Activated T-helper 2 cell treated with anti-CD3 and anti-CD28 coated beads, Interferon-gamma antibody, Interleukin-2, Interleukin-4, amounts not matched to agents 10 μg/mL and 5 μg/mL and 100 μg/mL, durations not matched to agents 14 hours and 24 hours and 36 hours (primary cell): ENCODE measurements around the gene GGA2. TPM values are rescaled to one million over a fixed set of nuclear protein-coding genes. Genes with fewer than 3 reads are reported as not detected.
"Not testable (repeated sequence)": the region's sequence is repeated elsewhere in the genome, so short reads cannot be mapped to it uniquely, and the experiment has no call there.

Experiments
- DNase-seq: peaks from one replicate; pipeline ENCODE4 v3.0.0; 2021; ENCODE audit warnings: low spot score
- H3K27ac Mint-ChIP-seq: one replicate; pipeline ENCODE4 v1.8.0; 2021; ENCODE audit warnings: mixed read lengths
- H3K27me3 Mint-ChIP-seq: one replicate; pipeline ENCODE4 v1.8.0; 2021; ENCODE audit warnings: low read depth, mixed read lengths
- H3K36me3 Mint-ChIP-seq: one replicate; pipeline ENCODE4 v1.8.0; 2021; ENCODE audit warnings: low read depth, mixed read lengths
- H3K4me1 Mint-ChIP-seq: one replicate; pipeline ENCODE4 v1.8.0; 2021; ENCODE audit warnings: low read depth, mixed read lengths
- H3K4me3 Mint-ChIP-seq: one replicate; pipeline ENCODE4 v1.8.0; 2021; ENCODE audit warnings: low read depth, mild to moderate bottlenecking, moderate library complexity, mixed read lengths
- H3K9me3 Mint-ChIP-seq: one replicate; pipeline ENCODE4 v1.8.0; 2021; ENCODE audit warnings: mixed read lengths
- intact Hi-C: fragments of 100-400 bp; cut with micrococcal nuclease; formaldehyde crosslinking; loops from one replicate; pipeline ENCODE4 v1.15.1; 2023
- total RNA-seq: library from RNA; stranded (reverse); gene quantifications from 2 replicates; pipeline ENCODE4 v1.2.3, GENCODE V29; 2022

The GGA2 gene
- total RNA-seq, 1 donor from 2014 or later, result 110 TPM

- no peaks in the 10 kb centered on the region for H3K4me1 Mint-ChIP-seq
- intact Hi-C loops, result no loop called here
- H3K27me3 Mint-ChIP-seq, result no peaks in the 10 kb centered on the region
- peaks cover 60% of the 10 kb centered on the region for H3K36me3 Mint-ChIP-seq
- H3K4me3 Mint-ChIP-seq, result no peak overlapping the region
- no peak for DNase-seq
- H3K9me3 Mint-ChIP-seq, result no peaks in the 10 kb centered on the region
- H3K27ac Mint-ChIP-seq, result no peak overlapping the region
These were observed 34.0 kb downstream of the GGA2 start for GRCh38 chr16:23476289-23476688.

DNA sequence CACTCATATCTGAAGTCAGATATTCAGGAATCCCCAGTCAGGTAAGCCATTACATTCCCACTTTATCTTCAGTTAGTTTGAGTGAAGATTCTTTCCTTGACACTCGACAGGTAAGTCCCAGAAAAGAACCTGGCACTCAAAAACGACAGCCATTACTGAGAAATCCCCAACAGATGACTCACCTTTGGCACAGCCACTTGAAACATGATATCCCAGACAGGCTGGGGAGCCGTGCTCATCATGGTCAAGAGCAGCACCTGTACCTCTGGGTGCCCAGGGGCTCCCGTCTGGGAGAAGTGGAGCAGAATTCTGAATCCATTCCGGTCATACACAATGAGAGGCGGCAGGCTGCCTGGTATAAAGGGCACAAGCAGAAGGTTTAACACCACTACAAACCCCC is 40.5 kb downstream of the GGA2 start:
- Mint-ChIP-seq H3K4me1 (no peaks in the 10 kb centered on the region), H3K27me3 (no peaks in the 10 kb centered on the region), H3K9me3 (no peaks in the 10 kb centered on the region), H3K4me3 (no peak overlapping the region), H3K27ac (no peak overlapping the region), H3K36me3 (peaks cover 57% of the 10 kb centered on the region)
- intact Hi-C loops, result no loop called here
- DNase-seq, result no peak

DNA sequence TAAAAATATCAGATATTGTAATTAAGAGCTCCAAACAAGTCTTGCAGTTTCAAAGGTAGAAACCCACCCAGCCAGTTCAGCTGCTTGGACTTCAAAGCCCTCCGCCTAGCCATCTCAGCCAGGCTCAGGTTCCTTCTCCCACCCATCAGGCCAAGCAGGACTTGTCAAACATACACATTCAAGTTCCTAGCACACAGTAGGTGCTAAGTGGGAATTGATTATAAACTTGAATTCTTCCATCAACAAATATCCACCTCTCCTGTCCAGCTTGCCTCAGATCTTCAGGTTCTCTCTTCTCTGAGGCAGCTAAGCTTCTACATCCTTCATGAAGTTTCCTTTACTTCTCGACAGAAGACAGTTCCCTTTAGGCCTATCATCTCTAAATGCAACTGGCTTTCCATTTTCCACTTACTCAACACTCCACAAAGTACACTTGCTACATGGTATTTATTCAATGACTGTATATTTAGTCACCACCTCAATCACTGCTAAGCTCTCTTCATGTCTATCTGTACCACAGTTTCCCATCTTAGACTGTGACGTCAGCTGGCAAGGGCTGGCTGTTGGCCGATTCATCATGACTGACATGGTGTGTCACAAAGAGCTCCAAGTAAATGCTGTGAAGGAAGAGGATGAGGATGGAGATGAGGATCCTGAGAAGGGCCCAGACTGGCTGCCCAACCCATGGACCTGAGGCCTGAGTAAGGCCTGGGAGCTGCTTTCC is 44.0 kb downstream of the GGA2 start:
- Mint-ChIP-seq H3K4me3 (no peak overlapping the region), H3K36me3 (peaks cover 51% of the 10 kb centered on the region), H3K4me1 (no peaks in the 10 kb centered on the region), H3K27me3 (no peaks in the 10 kb centered on the region), H3K9me3 (no peaks in the 10 kb centered on the region), H3K27ac (no peak overlapping the region)
- intact Hi-C loops, result no loop called here
- DNase-seq, result no peak

DNA sequence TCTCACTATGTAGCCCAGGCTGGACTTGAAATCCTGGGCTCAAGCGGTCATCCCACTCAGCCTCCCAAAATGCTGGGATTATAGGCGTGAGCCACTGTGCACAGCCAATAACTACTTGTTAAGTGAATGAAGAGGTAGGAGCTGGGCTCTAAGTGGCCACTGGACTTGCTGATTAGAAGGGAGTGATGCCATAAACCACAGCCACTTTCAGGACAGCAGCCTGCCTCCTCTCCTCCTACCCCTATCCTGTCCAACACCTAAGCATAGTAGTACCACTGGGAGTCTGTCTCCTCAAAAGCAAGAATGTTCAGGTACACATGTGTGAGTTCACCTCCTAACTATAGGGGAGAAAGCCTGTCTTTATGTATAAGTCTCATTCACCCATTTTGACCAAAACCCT is 45.1 kb downstream of the GGA2 start:
- Mint-ChIP-seq H3K36me3 (peaks cover 45% of the 10 kb centered on the region), H3K4me1 (no peaks in the 10 kb centered on the region), H3K27me3 (no peaks in the 10 kb centered on the region), H3K9me3 (no peaks in the 10 kb centered on the region), H3K4me3 (no peak overlapping the region), H3K27ac (no peak overlapping the region)
- intact Hi-C loops, result no loop called here
- DNase-seq, result no peak

DNA sequence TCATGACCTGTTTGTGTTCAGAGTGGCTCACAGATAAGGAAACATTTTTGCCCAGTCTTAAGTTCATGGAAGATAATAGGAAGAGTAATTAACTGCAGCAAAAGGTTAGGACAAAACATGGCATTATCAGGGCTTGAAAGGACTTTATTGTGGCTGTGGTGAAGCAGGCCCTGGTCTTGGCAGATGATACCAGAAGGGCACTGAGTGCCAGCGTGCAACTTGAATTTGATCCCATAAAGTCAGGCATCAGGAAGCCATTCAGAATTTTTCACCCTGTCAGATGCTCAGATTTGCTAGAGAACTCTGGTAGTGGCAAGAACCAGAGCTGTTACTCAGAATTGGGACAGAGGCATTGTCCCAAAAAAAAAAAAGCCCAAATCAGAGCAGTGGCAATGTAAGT is 46.1 kb downstream of the GGA2 start:
- DNase-seq, result no peak
- H3K9me3 Mint-ChIP-seq, result no peaks in the 10 kb centered on the region
- no peak overlapping the region for H3K27ac Mint-ChIP-seq
- H3K27me3 Mint-ChIP-seq, result no peaks in the 10 kb centered on the region
- H3K4me3 Mint-ChIP-seq, result no peak overlapping the region
- intact Hi-C loops, result no loop called here
- no peaks in the 10 kb centered on the region for H3K4me1 Mint-ChIP-seq
- H3K36me3 Mint-ChIP-seq, result peaks cover 35% of the 10 kb centered on the region

GRCh38 chr16:23462994-23463393 is 47.3 kb downstream of the GGA2 start:
- H3K27ac Mint-ChIP-seq, intact Hi-C loops, H3K4me3 Mint-ChIP-seq, H3K27me3 Mint-ChIP-seq, H3K4me1 Mint-ChIP-seq, DNase-seq, H3K9me3 Mint-ChIP-seq: not testable (repeated sequence)
- H3K36me3 Mint-ChIP-seq, result peaks cover 27% of the 10 kb centered on the region

DNA sequence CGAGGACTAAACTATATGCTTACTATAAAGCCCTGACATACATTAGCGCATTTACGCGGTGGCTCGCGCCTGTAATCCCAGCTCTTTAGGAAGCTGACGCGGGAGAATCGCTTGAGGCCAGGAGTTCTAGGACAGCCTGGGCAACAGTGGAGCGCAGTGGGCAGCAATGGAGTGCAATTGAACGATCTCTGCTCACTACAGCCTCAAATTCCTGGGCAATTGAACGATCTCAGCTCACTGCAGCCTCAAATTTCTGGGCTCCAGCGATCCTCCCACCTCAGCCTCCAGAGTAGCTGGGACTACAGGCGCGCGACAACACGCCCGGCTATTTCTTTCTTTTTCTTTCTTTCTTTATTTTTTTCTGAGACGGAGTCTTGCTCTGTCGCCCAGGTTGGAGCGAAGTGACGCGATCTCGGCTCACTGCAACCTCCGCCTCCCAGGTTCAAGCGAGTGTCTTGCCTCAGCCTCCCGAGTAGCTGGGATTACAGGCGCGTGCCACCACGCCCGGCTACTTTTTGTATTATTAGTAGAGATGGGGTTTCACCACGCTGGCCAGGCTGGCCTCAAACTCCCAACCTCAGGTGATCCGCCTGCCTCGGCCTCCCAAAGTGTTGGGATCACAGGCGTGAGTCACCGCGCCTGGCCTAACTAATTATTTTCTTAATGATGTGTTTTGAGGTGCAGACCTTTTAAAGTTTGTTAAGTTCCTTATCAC is 56.8 kb downstream of the GGA2 start:
- intact Hi-C loops, result loop anchor here (1.0 to 10.0 kb wide), 3 partner anchors 51 to 143 kb away; partner anchors contain the start of genes EARS2, NDUFAB1 and UBFD1

DNA sequence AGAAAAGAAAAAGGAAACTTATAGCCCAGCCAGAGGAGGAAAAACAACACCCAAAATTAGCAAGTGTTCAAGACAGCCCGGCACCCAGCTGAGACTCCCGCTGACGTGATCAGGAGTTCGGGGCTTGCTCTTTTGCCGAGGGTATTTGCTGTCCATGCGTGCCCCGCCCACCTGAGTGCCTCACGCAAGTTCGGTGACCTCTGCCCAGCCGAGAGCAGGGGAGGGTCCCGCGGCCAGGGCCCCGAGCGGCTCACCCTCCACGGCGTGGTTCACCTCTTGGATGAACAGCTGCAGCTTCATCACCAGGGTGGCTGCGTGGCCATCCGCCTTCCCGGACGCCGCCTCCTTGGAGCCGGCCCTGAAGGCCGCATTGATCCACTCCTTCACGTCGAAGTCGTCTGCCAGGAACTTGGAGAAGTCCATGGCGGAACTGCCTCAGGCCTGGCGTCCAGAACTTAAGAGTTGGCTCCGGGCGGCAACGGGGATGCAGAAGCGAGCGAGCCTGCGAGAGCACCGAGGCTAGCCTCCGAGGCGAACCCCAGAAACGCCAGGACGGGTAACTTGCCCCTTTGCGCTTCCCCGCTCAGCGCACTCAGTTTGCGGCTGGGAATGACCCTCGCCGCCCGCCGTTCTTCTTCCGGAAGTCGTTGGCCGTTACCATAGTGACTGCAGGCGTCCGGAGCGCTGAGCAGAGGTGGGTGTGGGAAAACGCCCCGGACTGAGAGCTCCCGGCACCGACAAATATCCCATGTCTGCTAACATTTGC is 57.5 kb downstream of the GGA2 start, which contains the start of gene COG7:
TSS of gene COG7 (minus strand) at position 618 of the 766 bp plus-strand sequence. CDS start at position 423, 195 bp downstream.
- no peaks in the 10 kb centered on the region for H3K27me3 Mint-ChIP-seq
- no peaks in the 10 kb centered on the region for H3K9me3 Mint-ChIP-seq
- no peaks in the 10 kb centered on the region for H3K36me3 Mint-ChIP-seq
- peaks cover 13% of the 10 kb centered on the region for H3K4me1 Mint-ChIP-seq
- intact Hi-C loops, result loop anchor here (1.0 to 10.0 kb wide), 3 partner anchors 52 to 144 kb away; partner anchors contain the start of genes EARS2, NDUFAB1 and UBFD1
- H3K27ac Mint-ChIP-seq, result peak within 1 kb of the TSS; percentile 92
- peak within 1 kb of the TSS; percentile 99 for H3K4me3 Mint-ChIP-seq
- peak; percentile 84 for DNase-seq

More for the DNA sequence above, 56.8 kb downstream of the GGA2 start:
- H3K4me3 Mint-ChIP-seq, result peak overlapping the region; percentile 99
- no peaks in the 10 kb centered on the region for H3K36me3 Mint-ChIP-seq
- no peak for DNase-seq
- H3K27ac Mint-ChIP-seq, result peak overlapping the region; percentile 92
- no peaks in the 10 kb centered on the region for H3K9me3 Mint-ChIP-seq
- no peaks in the 10 kb centered on the region for H3K27me3 Mint-ChIP-seq
- peaks cover 12% of the 10 kb centered on the region for H3K4me1 Mint-ChIP-seq

GRCh38 chr16:23452221-23452571 is 58.1 kb downstream of the GGA2 start:
- no peaks in the 10 kb centered on the region for H3K27me3 Mint-ChIP-seq
- intact Hi-C loops, result loop anchor here (5.0 to 10.0 kb wide), 2 partner anchors 53 to 105 kb away; partner anchors contain the start of genes EARS2 and UBFD1
- DNase-seq, result no peak
- H3K4me3 Mint-ChIP-seq, result peak overlapping the region; percentile 99
- peak overlapping the region; percentile 92 for H3K27ac Mint-ChIP-seq
- H3K9me3 Mint-ChIP-seq, result no peaks in the 10 kb centered on the region
- peaks cover 13% of the 10 kb centered on the region for H3K4me1 Mint-ChIP-seq
- H3K36me3 Mint-ChIP-seq, result no peaks in the 10 kb centered on the region

GRCh38 chr16:23448392-23448791 is 61.9 kb downstream of the GGA2 start:
- DNase-seq, result no peak
- H3K4me1 Mint-ChIP-seq, result peaks cover 12% of the 10 kb centered on the region
- H3K36me3 Mint-ChIP-seq, result peaks cover 7% of the 10 kb centered on the region
- H3K9me3 Mint-ChIP-seq, result no peaks in the 10 kb centered on the region
- no peak overlapping the region for H3K4me3 Mint-ChIP-seq
- no peak overlapping the region for H3K27ac Mint-ChIP-seq
- no peaks in the 10 kb centered on the region for H3K27me3 Mint-ChIP-seq
- intact Hi-C loops, result no loop called here

GRCh38 chr16:23437542-23437941 is 72.8 kb downstream of the GGA2 start:
- H3K4me3 Mint-ChIP-seq, H3K27ac Mint-ChIP-seq, H3K9me3 Mint-ChIP-seq, intact Hi-C loops, H3K27me3 Mint-ChIP-seq, DNase-seq, H3K4me1 Mint-ChIP-seq: not testable (repeated sequence)
- peaks cover 35% of the 10 kb centered on the region for H3K36me3 Mint-ChIP-seq

DNA sequence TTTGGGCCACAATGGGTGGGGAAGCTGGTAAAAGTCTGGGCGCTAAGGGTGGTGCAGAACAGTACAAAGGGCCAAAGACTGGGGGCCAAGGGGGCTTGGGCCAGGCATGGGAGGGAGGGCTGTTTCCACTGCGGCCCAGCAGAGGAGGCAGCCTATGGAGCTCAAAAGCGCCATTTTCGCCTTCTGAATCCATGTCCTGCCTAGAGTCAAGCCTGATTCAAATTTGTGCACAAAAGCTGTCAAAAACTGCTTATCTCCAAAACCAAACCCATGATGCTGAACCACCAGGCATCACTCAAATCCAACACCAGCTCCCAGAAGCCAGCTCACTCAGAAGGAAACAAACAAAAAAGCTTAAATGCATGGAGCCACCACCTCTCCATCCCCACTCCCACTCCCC is 73.3 kb downstream of the GGA2 start:
- H3K4me3 Mint-ChIP-seq, result no peak overlapping the region
- H3K9me3 Mint-ChIP-seq, result no peaks in the 10 kb centered on the region
- no peak for DNase-seq
- intact Hi-C loops, result no loop called here
- peaks cover 3% of the 10 kb centered on the region for H3K4me1 Mint-ChIP-seq
- H3K36me3 Mint-ChIP-seq, result peaks cover 35% of the 10 kb centered on the region
- no peaks in the 10 kb centered on the region for H3K27me3 Mint-ChIP-seq
- no peak overlapping the region for H3K27ac Mint-ChIP-seq
